WTC11 (cell line): ENCODE results near the gene ATXN7L3.

Experiments
- CREB1 ChIP-seq: sonication (generic); formaldehyde crosslinking; IDR thresholded peaks from 2 replicates; pipeline ENCODE4 v1.8.0; 2023; ENCODE audit warnings: mild to moderate bottlenecking, missing genetic modification reagents
- CTCF ChIP-seq: fragments of 200-600 bp; IDR thresholded peaks from 2 replicates; pipeline ENCODE4 v1.8.0; 2022; ENCODE audit warnings: antibody characterized with exemption
- GTF2I ChIP-seq: fragments of 250-450 bp; sonication (Bioruptor Pico); conservative IDR thresholded peaks from 2 replicates; pipeline ENCODE4 v1.4.0; 2021; ENCODE audit warnings: mild to moderate bottlenecking
- ZNF121 ChIP-seq: sonication (generic); formaldehyde crosslinking; IDR thresholded peaks from 2 replicates; pipeline ENCODE4 v1.8.0; 2023; ENCODE audit warnings: missing genetic modification reagents
- TF ChIP-seq, protein P1 (sequence below): sonication (generic); formaldehyde crosslinking; IDR thresholded peaks from 2 replicates; pipeline ENCODE4 v1.8.1; 2022; ENCODE audit warnings: mild to moderate bottlenecking, moderate library complexity, missing genetic modification reagents

DNA sequence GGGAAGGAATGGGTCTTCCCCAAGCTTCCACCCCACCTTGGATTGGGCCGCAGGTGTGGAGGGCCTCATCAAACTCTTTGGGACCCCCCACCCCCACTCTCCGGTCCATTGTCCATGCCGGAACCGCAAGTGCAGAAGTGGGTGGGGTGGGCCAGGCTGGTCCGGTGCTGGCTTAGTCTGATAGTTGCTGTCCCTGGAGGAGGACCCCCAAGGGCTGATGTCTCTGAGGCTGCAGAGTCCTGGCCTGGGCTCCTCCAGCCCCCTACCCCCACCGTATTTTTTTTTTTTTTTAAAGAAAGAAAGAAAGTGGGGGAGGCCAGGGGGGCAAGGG, 7.1 kb upstream of the ATXN7L3 start:
- TF ChIP-seq CREB1: no peak
- TF ChIP-seq ZNF121 (CRISPR knock-in tag): no peak
- TF ChIP-seq CTCF: no peak
- no peak for TF ChIP-seq GTF2I (CRISPR knock-in tag)
- TF ChIP-seq, protein P1, sequence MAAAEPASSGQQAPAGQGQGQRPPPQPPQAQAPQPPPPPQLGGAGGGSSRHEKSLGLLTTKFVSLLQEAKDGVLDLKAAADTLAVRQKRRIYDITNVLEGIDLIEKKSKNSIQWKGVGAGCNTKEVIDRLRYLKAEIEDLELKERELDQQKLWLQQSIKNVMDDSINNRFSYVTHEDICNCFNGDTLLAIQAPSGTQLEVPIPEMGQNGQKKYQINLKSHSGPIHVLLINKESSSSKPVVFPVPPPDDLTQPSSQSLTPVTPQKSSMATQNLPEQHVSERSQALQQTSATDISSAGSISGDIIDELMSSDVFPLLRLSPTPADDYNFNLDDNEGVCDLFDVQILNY (CRISPR knock-in tag): no peak
